Heart left ventricle (tissue), 13 donors: ENCODE measurements around the gene CALHM1.

ENCODE experiments used
- CTCF ChIP-seq, 12 donors: fragments of 200-600 bp; sonication (generic) in 4 of 12; IDR thresholded peaks; one replicate each; pipeline versions ENCODE4 v1.5.0 to v1.8.0; 2018 to 2022; ENCODE audit warnings: antibody characterized with exemption in 12 of 12, mild to moderate bottlenecking in 5 of 12
- POLR2A ChIP-seq, 2 donors: fragments of 450-650 bp; IDR thresholded peaks; one replicate each; pipeline ENCODE4 v1.6.1; 2017; ENCODE audit warnings: antibody characterized with exemption in 2 of 2, mild to moderate bottlenecking in 2 of 2, moderate library complexity in 2 of 2
- donor health status: ischemic (EF 13 %, LVEDD 7.1; RV severe dilation, severe dysfunction).
- donor health status: DM: no; HTN: yes; CAD: no.
- donor health status: DM: no; HTN: no; CAD: no.
- donor health status: ischemic (EF 25% LVEDD 6.9; RV normal size, moderate dysfunction).
- donor health status: ischemic (EF 25% LVEDD 5.7; RV mildly dilated, moderate dysfunction).
- donor health status: ischemic (EF 35%, LVEDD 5.7; RV mildly dilated, moderate dysfunction).
- donor health status: nonischemic (EF 11% LVEDD 7.7; RV severe dilation, severe dysfunction).
- donor health status: DM: yes; HTN: yes; CAD: no.
- donor health status: PGD.
- donor health status: ischemic (EF 29% LVEDD 5.4; RV normal size, mild dysfunction).
- donor health status: nonischemic (EF 23%, LVEDD 6.1; RV moderate dilation, normal function).

GRCh38 chr10:103463499-103463898 is 4.8 kb upstream of the CALHM1 start:
- TF ChIP-seq CTCF (IDR thresholded peaks at IDR 0.05) = no peak
- TF ChIP-seq POLR2A (IDR thresholded peaks at IDR 0.05) = no peak
